Activated CD4-positive, alpha-beta memory T cell treated with anti-CD3 and anti-CD28 coated beads for 36 hours (primary cell): ENCODE data around the gene DRAXIN. TPM values are rescaled to one million over a fixed set of nuclear protein-coding genes. Genes with fewer than 3 reads are reported as not detected.

Source experiments
- CTCF ChIA-PET: fragments of 350-600 bp; sonication (Branson Sonifier 250); formaldehyde crosslinking; loops from one replicate; lab custom pipeline; 2021; ENCODE audit warnings: antibody characterized with exemption, inconsistent platforms; lab: Charles Lee
- POLR2A ChIA-PET: fragments of 350-600 bp; sonication (Branson Sonifier 250); formaldehyde crosslinking; loops from one replicate; lab custom pipeline; 2021; ENCODE audit warnings: antibody characterized with exemption; lab: Charles Lee
- DNase-seq: peaks from one replicate; pipeline ENCODE4 v3.0.0-alpha.2; 2020
- H3K27ac Mint-ChIP-seq: one replicate; pipeline ENCODE4 v1.8.0; 2021; ENCODE audit warnings: mixed read lengths
- H3K27me3 Mint-ChIP-seq: one replicate; pipeline ENCODE4 v1.8.0; 2021; ENCODE audit warnings: mixed read lengths
- H3K36me3 Mint-ChIP-seq: one replicate; pipeline ENCODE4 v1.8.0; 2021; ENCODE audit warnings: mixed read lengths
- H3K4me1 Mint-ChIP-seq: one replicate; pipeline ENCODE4 v1.8.0; 2021; ENCODE audit warnings: low read depth, mixed read lengths
- H3K4me3 Mint-ChIP-seq: one replicate; pipeline ENCODE4 v1.8.0; 2021; ENCODE audit warnings: mild to moderate bottlenecking, mixed read lengths
- H3K9me3 Mint-ChIP-seq: one replicate; pipeline ENCODE4 v1.8.0; 2021; ENCODE audit warnings: mixed read lengths
- intact Hi-C: fragments of 100-400 bp; cut with micrococcal nuclease; formaldehyde crosslinking; loops from one replicate; pipeline ENCODE4 v1.15.1; 2023
- total RNA-seq, 2 experiments: library from RNA; stranded (reverse); gene quantifications; one replicate each; pipeline ENCODE4 v1.2.3, GENCODE V29; 2021

DRAXIN gene
- total RNA-seq, 2 experiments from 2014 or later: 0.05 to 0.07 TPM

DNA sequence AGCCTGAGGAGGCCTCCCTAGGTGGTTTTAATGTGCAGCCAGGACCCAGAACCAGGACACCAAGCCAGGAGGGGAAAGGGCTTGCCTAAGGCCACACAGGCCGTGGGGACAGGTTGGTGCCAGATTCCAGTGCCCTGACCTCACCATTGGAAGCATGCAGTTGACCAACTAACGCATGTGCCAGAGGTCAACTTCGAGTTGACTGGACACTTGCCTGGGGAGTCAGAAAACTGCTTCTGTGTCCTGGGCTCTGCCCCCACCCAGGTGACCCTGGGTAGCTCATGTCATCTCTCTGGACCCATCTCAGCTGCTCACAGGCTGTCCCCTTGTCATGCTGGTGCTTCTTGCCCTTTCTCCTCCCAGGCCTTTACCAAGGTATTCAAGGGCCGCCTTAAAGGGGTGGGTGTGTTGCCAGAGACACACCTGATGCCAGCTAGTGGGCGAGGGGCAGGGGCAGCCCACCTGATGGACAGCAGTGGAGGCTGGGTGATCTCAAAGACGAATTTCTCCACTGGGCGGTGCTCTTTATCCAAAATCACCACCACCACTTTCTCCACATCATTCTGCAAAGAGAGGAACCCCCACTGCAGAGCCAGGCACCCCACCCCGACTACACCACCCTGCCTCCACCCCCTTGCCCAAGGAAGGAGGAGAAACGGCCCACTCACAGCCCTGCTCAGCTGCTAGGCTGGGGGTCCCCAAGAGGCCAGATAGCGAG lies 15.0 kb upstream of the DRAXIN start:
- ChIA-PET CTCF (interaction anchor here (1.1 to 1.7 kb wide), 3 partner anchors 12 to 43 kb away, joined by 3 to 4 read pairs (median 4); no protein-coding TSS in a partner anchor), POLR2A (no interaction called here)
- H3K27ac Mint-ChIP-seq: no peak overlapping the region
- no peaks in the 10 kb centered on the region for H3K27me3 Mint-ChIP-seq
- intact Hi-C loops: no loop called here
- H3K9me3 Mint-ChIP-seq: no peaks in the 10 kb centered on the region
- H3K36me3 Mint-ChIP-seq: peaks cover 16% of the 10 kb centered on the region
- H3K4me3 Mint-ChIP-seq: no peak overlapping the region
- peaks cover 9% of the 10 kb centered on the region for H3K4me1 Mint-ChIP-seq
- no peak for DNase-seq

DNA sequence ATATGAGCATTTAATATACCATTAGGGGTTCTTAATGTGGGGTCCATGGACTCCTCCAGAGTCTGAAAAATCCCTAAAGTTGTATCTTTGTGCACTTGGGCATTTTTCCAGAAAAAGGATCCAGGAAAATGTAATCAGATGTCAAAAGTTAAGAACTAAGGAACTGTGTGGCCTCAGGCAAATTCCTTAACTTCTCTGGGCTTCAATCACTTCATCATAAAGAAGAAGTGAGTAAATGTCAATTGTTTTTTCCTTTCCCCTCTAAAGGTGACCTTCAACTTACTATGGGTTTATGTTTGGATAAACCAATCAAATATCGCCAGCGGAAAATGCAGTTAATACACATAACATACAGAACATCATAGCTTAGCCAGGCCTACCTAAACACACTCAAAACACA lies 13.1 kb upstream of the DRAXIN start:
- Mint-ChIP-seq H3K36me3 (peaks cover 12% of the 10 kb centered on the region), H3K27ac (no peak overlapping the region), H3K27me3 (no peaks in the 10 kb centered on the region), H3K4me3 (no peak overlapping the region), H3K4me1 (peaks cover 11% of the 10 kb centered on the region), H3K9me3 (no peaks in the 10 kb centered on the region)
- ChIA-PET CTCF (interaction anchor here (1.4 to 1.7 kb wide), 2 partner anchors 14 to 28 kb away, joined by 4 read pairs; partner anchors contain the start of gene FBXO6), POLR2A (interaction anchor here (0.6 to 0.8 kb wide), 2 partner anchors 14 to 230 kb away, joined by 3 to 5 read pairs; no protein-coding TSS in a partner anchor)
- DNase-seq: no peak
- intact Hi-C loops: no loop called here

DNA sequence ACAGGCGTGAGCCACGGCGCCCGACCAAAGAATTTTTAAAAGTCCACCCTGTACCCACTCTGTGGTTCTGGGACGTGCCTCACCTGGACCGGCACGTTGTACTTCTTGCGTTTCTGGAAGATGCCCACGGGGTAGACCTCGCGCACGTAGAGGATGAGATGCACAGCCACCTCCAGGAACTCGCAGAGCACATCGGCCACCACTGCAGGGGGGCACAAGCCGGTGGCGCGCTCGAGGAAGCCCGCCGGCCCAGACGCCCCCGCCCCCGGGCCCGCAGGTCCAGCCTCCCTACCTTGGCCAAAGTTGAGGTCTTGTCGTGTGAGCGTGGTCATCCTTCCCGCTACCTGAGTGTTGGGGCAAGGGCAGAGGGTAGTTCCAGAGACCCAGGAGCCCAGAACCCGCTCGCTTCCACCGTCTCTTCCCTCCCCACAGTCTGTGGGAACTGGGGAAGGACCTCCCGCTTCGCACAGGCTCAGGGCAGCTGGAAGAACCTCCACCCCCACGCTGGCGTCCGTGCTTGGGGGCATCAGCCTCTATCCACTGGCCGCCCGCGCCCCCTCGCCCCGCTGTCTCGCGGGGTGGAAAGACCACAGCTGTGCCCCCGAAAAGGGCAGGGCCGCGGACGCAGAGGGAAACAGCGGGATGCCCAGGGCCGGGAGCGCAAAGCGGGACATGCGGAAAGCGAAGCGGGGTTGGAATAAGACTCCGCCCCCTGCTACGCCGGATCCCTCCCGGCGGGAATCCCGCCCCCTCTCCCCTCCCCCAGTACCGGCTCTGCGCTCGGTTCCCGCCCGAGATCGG lies 11.0 kb upstream of the DRAXIN start:
- Mint-ChIP-seq H3K4me1 (peaks cover 11% of the 10 kb centered on the region), H3K36me3 (peaks cover 4% of the 10 kb centered on the region), H3K27ac (peak overlapping the region; percentile 42), H3K4me3 (peak overlapping the region; percentile 82), H3K9me3 (no peaks in the 10 kb centered on the region), H3K27me3 (peaks cover 2% of the 10 kb centered on the region)
- intact Hi-C loops: loop anchor here (1.0 to 2.0 kb wide), 3 partner anchors 13 to 39 kb away; partner anchors contain the start of gene FBXO6
- POLR2A ChIA-PET: interaction anchor here (0.6 to 1.6 kb wide), 6 partner anchors 10 to 43 kb away, joined by 3 to 10 read pairs (median 3); partner anchors contain the start of gene FBXO6
- CTCF ChIA-PET: interaction anchor here (2.0 to 2.4 kb wide), 2 partner anchors 16 to 39 kb away, joined by 17 to 20 read pairs; partner anchors contain the start of gene FBXO6
- DNase-seq: no peak

DNA sequence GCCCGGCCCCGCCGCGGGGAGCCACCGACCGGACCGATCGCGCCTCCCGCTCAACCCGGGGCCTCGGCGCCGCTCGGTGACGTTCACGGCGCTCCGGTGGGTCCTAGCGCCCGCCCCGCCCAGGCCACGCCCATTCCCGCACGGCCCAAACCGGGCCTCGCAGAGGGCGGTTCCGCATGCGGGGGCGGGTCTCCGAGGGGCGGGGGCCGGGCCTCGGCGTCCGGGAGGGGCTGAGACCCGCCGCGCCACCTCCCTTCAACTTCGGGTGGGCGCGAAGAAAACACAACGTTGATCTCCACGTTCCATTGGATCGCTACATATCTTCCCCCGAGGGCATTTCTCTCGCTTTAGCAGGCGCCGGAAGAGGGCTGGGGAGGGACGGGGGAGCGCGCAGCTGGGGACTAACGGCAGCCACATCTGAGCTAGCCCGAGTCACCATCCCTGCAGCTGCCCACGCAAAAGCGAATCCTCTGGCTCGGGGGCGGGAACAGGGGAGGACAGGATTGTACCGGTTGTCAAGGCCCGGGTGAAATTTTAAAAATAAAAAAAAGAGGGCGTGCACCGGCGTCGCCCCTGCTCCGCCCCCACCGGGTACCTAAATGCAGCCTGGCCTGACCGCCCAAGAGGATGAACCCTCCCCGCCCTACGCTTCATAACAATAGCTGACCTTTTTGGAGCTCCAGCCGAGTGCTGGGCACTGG lies 10.3 kb upstream of the DRAXIN start, which contains the start of gene MAD2L2:
MAD2L2 (minus strand) TSS at position 78 of the 701 bp plus-strand sequence. CDS start 547 bp downstream, outside the sequence.
- Mint-ChIP-seq H3K9me3 (no peaks in the 10 kb centered on the region), H3K27ac (peak within 1 kb of the TSS; percentile 92), H3K4me1 (peaks cover 11% of the 10 kb centered on the region), H3K4me3 (peak within 1 kb of the TSS; percentile 86), H3K27me3 (peaks cover 2% of the 10 kb centered on the region), H3K36me3 (no peaks in the 10 kb centered on the region)
- CTCF ChIA-PET: interaction anchor here (0.9 to 2.4 kb wide), 7 partner anchors 9 to 38 kb away, joined by 3 to 20 read pairs (median 8); partner anchors contain the start of gene FBXO6
- intact Hi-C loops: loop anchor here (1.0 to 2.0 kb wide), 3 partner anchors 12 to 38 kb away; partner anchors contain the start of gene FBXO6
- POLR2A ChIA-PET: interaction anchor here (1.2 to 2.5 kb wide), 6 partner anchors 9 to 228 kb away, joined by 3 to 18 read pairs (median 4); partner anchors contain the start of genes AGTRAP and FBXO6
- peak; percentile 92 for DNase-seq

DNA sequence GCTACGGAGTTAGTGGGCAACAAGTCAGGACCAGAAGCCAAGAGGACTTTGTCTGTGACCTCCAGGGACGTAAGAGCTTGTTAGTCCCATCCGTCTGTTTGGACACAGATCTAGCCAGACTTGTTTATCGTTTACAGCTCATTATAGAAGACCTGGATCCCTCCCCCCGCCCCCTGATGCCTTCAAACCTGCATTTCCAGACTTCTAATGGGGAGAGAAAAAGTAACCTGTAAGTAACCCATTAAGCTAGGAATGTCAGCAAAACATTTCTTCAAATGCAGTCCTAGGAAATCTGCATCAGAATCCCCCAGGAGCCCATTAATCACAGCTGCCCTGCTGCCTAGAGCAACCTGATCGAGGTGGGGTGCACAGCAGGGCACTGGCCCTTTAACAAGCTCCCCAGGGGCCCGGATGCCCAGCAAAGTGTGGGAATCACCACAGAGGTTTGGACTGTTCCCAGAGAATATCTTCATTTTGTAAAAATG lies 9.2 kb upstream of the DRAXIN start:
- H3K4me3 Mint-ChIP-seq: peak overlapping the region; percentile 13
- H3K36me3 Mint-ChIP-seq: no peaks in the 10 kb centered on the region
- peaks cover 11% of the 10 kb centered on the region for H3K4me1 Mint-ChIP-seq
- H3K9me3 Mint-ChIP-seq: no peaks in the 10 kb centered on the region
- H3K27ac Mint-ChIP-seq: no peak overlapping the region
- intact Hi-C loops: no loop called here
- CTCF ChIA-PET: interaction anchor here (0.9 to 2.4 kb wide), 9 partner anchors 8 to 937 kb away, joined by 3 to 20 read pairs (median 7); partner anchors contain the start of gene FBXO6
- POLR2A ChIA-PET: interaction anchor here (1.2 to 2.5 kb wide), 4 partner anchors 11 to 227 kb away, joined by 3 to 18 read pairs (median 7); partner anchors contain the start of genes AGTRAP and FBXO6
- peaks cover 2% of the 10 kb centered on the region for H3K27me3 Mint-ChIP-seq
- no peak for DNase-seq

DNA sequence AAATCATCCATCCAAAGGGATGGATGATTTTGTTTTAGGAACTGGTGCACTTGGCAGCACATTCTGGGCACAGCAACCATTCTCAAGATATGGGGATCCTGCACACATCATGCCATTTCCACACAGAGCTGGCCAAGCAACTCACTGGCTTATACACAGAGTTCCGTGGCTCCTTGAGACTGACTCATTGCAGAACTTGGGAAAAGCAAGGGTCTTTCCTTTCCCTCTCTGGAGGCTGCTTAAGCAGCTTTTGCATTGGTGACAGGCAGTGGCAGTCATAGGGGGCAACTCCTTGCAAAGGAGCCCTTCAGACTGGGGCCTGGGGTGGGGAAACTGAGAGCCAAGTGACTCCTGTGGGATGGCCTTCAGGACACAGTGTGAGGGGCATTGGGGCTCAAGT lies 8.7 kb upstream of the DRAXIN start:
- intact Hi-C loops: no loop called here
- POLR2A ChIA-PET: interaction anchor here (1.6 to 2.5 kb wide), 2 partner anchors 53 to 226 kb away, joined by 4 to 18 read pairs; partner anchors contain the start of gene AGTRAP
- CTCF ChIA-PET: interaction anchor here (1.0 to 2.4 kb wide), 5 partner anchors 11 to 936 kb away, joined by 3 to 20 read pairs (median 8); partner anchors contain the start of gene FBXO6

DNA sequence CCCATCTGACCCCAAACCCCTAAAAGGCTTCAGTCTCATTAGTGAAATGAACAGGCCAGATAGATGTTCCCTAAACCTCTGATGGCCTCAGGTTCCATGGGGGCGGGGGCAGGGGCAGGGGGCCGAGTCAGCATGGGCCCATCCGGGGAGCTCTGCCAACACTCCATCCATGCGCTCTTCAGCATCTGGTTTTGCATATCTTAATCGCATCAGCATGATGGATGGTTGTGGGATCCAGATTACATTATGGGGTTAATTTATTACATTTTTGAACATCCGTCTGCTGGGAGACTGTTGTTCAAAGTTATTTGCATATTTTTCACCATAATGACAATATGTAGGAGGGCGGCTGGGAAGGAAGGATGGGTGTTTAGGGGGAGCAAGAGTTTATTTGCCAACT lies 7.4 kb upstream of the DRAXIN start:
- CTCF ChIA-PET: no interaction called here
- intact Hi-C loops: no loop called here
- Mint-ChIP-seq H3K36me3 (no peaks in the 10 kb centered on the region), H3K4me3 (no peak overlapping the region), H3K4me1 (peaks cover 9% of the 10 kb centered on the region), H3K9me3 (no peaks in the 10 kb centered on the region), H3K27me3 (peaks cover 5% of the 10 kb centered on the region), H3K27ac (no peak overlapping the region)
- POLR2A ChIA-PET: no interaction called here
- no peak for DNase-seq

More for the DNA sequence above, 8.7 kb upstream of the DRAXIN start:
- peaks cover 2% of the 10 kb centered on the region for H3K27me3 Mint-ChIP-seq
- DNase-seq: no peak
- no peaks in the 10 kb centered on the region for H3K36me3 Mint-ChIP-seq
- H3K27ac Mint-ChIP-seq: no peak overlapping the region
- peaks cover 11% of the 10 kb centered on the region for H3K4me1 Mint-ChIP-seq
- H3K9me3 Mint-ChIP-seq: no peaks in the 10 kb centered on the region
- no peak overlapping the region for H3K4me3 Mint-ChIP-seq

DNA sequence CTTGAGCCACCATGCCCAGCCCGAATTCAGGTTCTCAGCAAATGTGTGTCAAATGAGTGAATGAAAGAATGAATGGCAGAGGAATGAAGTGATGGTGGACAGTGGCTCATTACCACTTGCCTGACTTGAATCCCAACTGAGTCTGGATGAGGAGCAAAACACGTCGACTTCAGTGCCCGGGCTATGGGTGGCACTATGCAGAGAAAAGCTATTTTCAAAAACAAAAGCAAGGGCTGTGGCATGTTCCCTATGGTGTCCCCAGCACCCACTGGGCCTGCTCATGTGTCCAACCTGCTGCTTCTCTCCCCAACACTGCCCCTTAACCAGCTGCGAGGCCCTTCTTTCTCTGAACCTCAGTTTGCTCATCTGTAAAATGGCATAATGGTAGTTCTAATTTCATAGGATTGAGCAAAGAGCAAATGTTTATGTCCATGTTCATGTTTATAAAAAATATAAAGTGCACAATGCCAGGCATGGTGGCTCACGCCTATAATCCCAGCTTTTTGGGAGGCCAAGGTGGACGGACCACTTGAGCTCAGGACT lies 6.2 kb upstream of the DRAXIN start:
- no peaks in the 10 kb centered on the region for H3K9me3 Mint-ChIP-seq
- peaks cover 12% of the 10 kb centered on the region for H3K27me3 Mint-ChIP-seq
- ChIA-PET CTCF (interaction anchor here (2.5 kb wide), 1 partner anchor 34 kb away, joined by 10 read pairs; no protein-coding TSS in a partner anchor), POLR2A (interaction anchor here (0.6 kb wide), 1 partner anchor 25 kb away, joined by 3 read pairs; no protein-coding TSS in a partner anchor)
- no peak overlapping the region for H3K27ac Mint-ChIP-seq
- peaks cover 3% of the 10 kb centered on the region for H3K4me1 Mint-ChIP-seq
- DNase-seq: no peak
- intact Hi-C loops: no loop called here
- no peaks in the 10 kb centered on the region for H3K36me3 Mint-ChIP-seq
- no peak overlapping the region for H3K4me3 Mint-ChIP-seq

DNA sequence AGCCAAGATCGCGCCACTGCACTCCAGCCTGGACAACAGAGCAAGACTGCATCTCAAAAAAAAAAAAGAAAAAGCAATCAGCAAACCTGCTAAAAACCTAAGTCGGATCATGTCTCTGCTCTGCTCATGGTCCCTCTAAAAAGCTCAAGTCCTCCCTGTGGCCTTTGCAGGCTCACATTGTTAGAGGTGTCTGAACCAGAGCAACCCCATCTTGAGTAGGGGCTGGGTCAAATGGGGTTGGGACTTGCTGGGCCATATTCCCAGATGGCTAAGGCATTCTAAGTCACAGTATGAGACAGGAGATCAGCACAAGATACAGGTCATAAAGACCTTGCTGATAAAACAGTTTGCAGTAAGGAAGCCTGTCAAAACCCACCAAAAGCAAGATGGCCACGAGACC lies 3.0 kb upstream of the DRAXIN start:
- no peak for DNase-seq
- Mint-ChIP-seq H3K27ac (no peak overlapping the region), H3K36me3 (no peaks in the 10 kb centered on the region), H3K4me1 (peaks cover 20% of the 10 kb centered on the region), H3K4me3 (no peak overlapping the region), H3K27me3 (peaks cover 31% of the 10 kb centered on the region), H3K9me3 (no peaks in the 10 kb centered on the region)
- POLR2A ChIA-PET: no interaction called here
- intact Hi-C loops: no loop called here
- CTCF ChIA-PET: no interaction called here

DNA sequence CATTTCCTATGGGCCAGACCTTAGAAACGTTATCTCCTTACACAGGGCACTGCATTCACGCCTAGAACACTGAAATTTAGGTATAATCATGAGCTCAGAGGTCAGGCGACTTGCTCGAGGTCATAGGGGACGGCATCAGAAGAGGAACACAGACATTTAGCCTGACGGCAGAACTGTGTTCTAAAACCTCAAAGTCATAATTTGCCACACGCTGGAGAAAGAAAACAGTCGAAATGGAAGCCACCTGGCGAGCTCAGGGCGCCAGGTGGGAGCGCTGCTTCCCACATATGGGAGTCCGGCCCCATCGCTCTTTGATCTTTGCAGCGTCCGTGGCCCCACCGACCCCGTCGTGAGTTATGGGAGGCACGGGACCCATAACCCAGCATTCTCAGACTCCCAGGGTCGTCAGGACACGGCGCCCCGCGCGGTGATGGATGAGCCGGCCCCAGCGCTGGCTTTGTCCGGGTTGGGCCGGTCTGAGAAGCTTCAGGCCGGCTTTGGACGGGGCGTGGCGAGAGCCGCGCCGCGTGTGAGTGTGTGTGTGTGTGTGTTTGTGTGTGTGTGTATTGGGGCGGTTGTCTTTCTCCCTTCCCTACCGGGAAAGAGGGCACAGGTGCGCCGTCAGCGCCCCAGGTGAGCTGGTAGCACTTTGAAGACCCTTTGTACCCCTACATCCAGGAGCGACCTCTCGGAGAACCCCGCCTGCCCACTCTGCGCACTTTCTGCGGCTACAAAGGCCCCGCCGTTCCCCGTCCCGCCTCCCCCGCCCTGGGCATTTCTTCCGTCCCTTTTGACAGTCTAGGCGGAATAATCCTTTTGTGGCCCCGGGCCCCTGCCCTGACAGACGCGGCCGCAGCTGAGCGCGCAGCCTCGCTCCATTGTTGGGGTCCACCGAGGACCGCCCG lies 861 bp upstream of the DRAXIN start:
- DNase-seq: no peak
- H3K4me3 Mint-ChIP-seq: no peak overlapping the region
- ChIA-PET POLR2A (interaction anchor here (1.2 kb wide), 1 partner anchor 9 kb away, joined by 3 read pairs; the partner anchor contains the start of gene MAD2L2), CTCF (interaction anchor here (0.9 to 1.7 kb wide), 4 partner anchors 9 to 45 kb away, joined by 3 to 6 read pairs (median 4); no protein-coding TSS in a partner anchor)
- no peak overlapping the region for H3K27ac Mint-ChIP-seq
- H3K27me3 Mint-ChIP-seq: peaks cover 37% of the 10 kb centered on the region
- no peaks in the 10 kb centered on the region for H3K36me3 Mint-ChIP-seq
- intact Hi-C loops: no loop called here
- no peaks in the 10 kb centered on the region for H3K9me3 Mint-ChIP-seq
- H3K4me1 Mint-ChIP-seq: peaks cover 20% of the 10 kb centered on the region
